Measurements from ENCODE around the gene MAP2K4.

Gene MAP2K4

GRCh38 chr17:12110906-12111305, 90.2 kb downstream of the MAP2K4 start:
- DNase-seq (ENCODE audit: low spot score) = no peak
- no peak overlapping the region for H3K4ac ChIP-seq (ENCODE audit: low read length)
- no peaks in the 10 kb centered on the region for H3K27me3 ChIP-seq (ENCODE audit: control insufficient read depth in 3 of 3, insufficient read depth in 3 of 3, low read depth in 1 of 3, low read length in 3 of 3)
- no peak overlapping the region for H3K14ac ChIP-seq (ENCODE audit: low read length)
- no peak overlapping the region for H3K4me2 ChIP-seq (ENCODE audit: insufficient read depth, low read length, poor library complexity, severe bottlenecking)
- no peaks in the 10 kb centered on the region for H3K4me1 ChIP-seq (ENCODE audit: control insufficient read depth in 2 of 2, insufficient read depth in 1 of 2, low read depth in 1 of 2, low read length in 2 of 2)
- H3K9ac ChIP-seq (ENCODE audit: low read depth, low read length, poor library complexity) = no peak overlapping the region
- H2AK5ac ChIP-seq (ENCODE audit: low read depth, low read length) = no peak overlapping the region
- no peak overlapping the region for H3K18ac ChIP-seq (ENCODE audit: low read length)
- no peak overlapping the region for H2BK120ac ChIP-seq (ENCODE audit: low read depth, low read length)
- H4K8ac ChIP-seq (ENCODE audit: low read depth, low read length) = no peak overlapping the region
- peaks cover 12 to 63% of the 10 kb centered on the region in 2 donors for H3K36me3 ChIP-seq (replicated peaks in 1 of 2; ENCODE audit: control insufficient read depth in 2 of 2, insufficient read depth in 2 of 2, low read length in 2 of 2)
- WGBS, 2 donors (ENCODE audit: extremely low coverage in 2 of 2, insufficient read length in 2 of 2, insufficient replicate concordance in 1 of 2) = no CpG with 5 or more reads among the region's 2 CpGs
- H3K79me1 ChIP-seq (ENCODE audit: low read depth, low read length) = no peaks in the 10 kb centered on the region
- H3K27ac ChIP-seq (replicated peaks; ENCODE audit: low read length) = no peak overlapping the region
- no peak overlapping the region for H2BK5ac ChIP-seq (ENCODE audit: low read length)
- no peak overlapping the region for H2BK15ac ChIP-seq (ENCODE audit: low read length)
- no peak overlapping the region for H2BK12ac ChIP-seq (ENCODE audit: low read length)
- no peak overlapping the region for H2AFZ ChIP-seq (ENCODE audit: low read length)
- H3K9me3 ChIP-seq (replicated peaks in 1 of 2; ENCODE audit: control insufficient read depth in 2 of 2, insufficient read depth in 1 of 2, low read depth in 1 of 2, low read length in 2 of 2) = no peaks in the 10 kb centered on the region
- H4K91ac ChIP-seq (ENCODE audit: low read depth, low read length, poor library complexity) = no peak overlapping the region
- no peak overlapping the region for H3K4me3 ChIP-seq (ENCODE audit: low read length in 2 of 2)
- no peak overlapping the region for H3K23ac ChIP-seq (ENCODE audit: low read depth, low read length, poor library complexity)

DNA sequence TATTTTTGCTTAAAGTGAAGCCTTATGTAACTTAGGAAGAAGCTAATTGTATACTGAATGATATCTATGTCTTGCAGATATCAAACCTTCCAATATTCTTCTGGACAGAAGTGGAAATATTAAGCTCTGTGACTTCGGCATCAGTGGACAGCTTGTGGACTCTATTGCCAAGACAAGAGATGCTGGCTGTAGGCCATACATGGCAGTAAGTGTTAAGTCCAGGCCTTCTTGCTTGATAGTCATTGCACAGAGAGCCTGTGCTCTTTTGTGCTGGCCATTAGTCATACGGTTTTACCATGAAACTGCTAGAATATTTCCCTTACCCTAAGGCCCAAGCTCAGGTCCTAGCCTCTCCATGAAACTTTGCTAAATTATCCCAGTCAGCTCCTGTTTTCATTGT, 92.5 kb downstream of the MAP2K4 start:
- Histone ChIP-seq H3K27ac (replicated peaks; ENCODE audit: low read length) (no peak overlapping the region), H3K4ac (ENCODE audit: low read length) (no peak overlapping the region), H3K23ac (ENCODE audit: low read depth, low read length, poor library complexity) (no peak overlapping the region), H3K9me3 (replicated peaks in 1 of 2; ENCODE audit: control insufficient read depth in 2 of 2, insufficient read depth in 1 of 2, low read depth in 1 of 2, low read length in 2 of 2) (no peaks in the 10 kb centered on the region), H3K18ac (ENCODE audit: low read length) (no peak overlapping the region), H4K8ac (ENCODE audit: low read depth, low read length) (no peak overlapping the region), H3K4me2 (ENCODE audit: insufficient read depth, low read length, poor library complexity, severe bottlenecking) (no peak overlapping the region), H3K79me1 (ENCODE audit: low read depth, low read length) (no peaks in the 10 kb centered on the region), H3K36me3 (replicated peaks in 1 of 2; ENCODE audit: control insufficient read depth in 2 of 2, insufficient read depth in 2 of 2, low read length in 2 of 2) (peaks cover 12 to 78% of the 10 kb centered on the region in 2 donors), H2BK120ac (ENCODE audit: low read depth, low read length) (no peak overlapping the region), H2BK15ac (ENCODE audit: low read length) (no peak overlapping the region), H3K4me1 (ENCODE audit: control insufficient read depth in 2 of 2, insufficient read depth in 1 of 2, low read depth in 1 of 2, low read length in 2 of 2) (no peaks in the 10 kb centered on the region), H2AK5ac (ENCODE audit: low read depth, low read length) (no peak overlapping the region), H3K4me3 (ENCODE audit: low read length in 2 of 2) (no peak overlapping the region), H2BK12ac (ENCODE audit: low read length) (no peak overlapping the region), H2AFZ (ENCODE audit: low read length) (no peak overlapping the region), H3K27me3 (ENCODE audit: control insufficient read depth in 3 of 3, insufficient read depth in 3 of 3, low read depth in 1 of 3, low read length in 3 of 3) (no peaks in the 10 kb centered on the region), H2BK5ac (ENCODE audit: low read length) (no peak overlapping the region), H4K91ac (ENCODE audit: low read depth, low read length, poor library complexity) (no peak overlapping the region), H3K9ac (ENCODE audit: low read depth, low read length, poor library complexity) (no peak overlapping the region), H3K14ac (ENCODE audit: low read length) (no peak overlapping the region)
- no peak for DNase-seq (ENCODE audit: low spot score)
- no CpG with 5 or more reads among the region's 2 CpGs for WGBS, 2 donors (ENCODE audit: extremely low coverage in 2 of 2, insufficient read length in 2 of 2, insufficient replicate concordance in 1 of 2)

GRCh38 chr17:12114686-12115418, 94.2 kb downstream of the MAP2K4 start:
- H3K79me1 ChIP-seq (ENCODE audit: low read depth, low read length) = no peaks in the 10 kb centered on the region
- no CpG with 5 or more reads among the region's 3 CpGs for WGBS, 2 donors (ENCODE audit: extremely low coverage in 2 of 2, insufficient read length in 2 of 2, insufficient replicate concordance in 1 of 2)
- H3K9ac ChIP-seq (ENCODE audit: low read depth, low read length, poor library complexity) = no peak overlapping the region
- H4K91ac ChIP-seq (ENCODE audit: low read depth, low read length, poor library complexity) = no peak overlapping the region
- H2BK120ac ChIP-seq (ENCODE audit: low read depth, low read length) = no peak overlapping the region
- no peak overlapping the region for H3K14ac ChIP-seq (ENCODE audit: low read length)
- H3K36me3 ChIP-seq (replicated peaks in 1 of 2; ENCODE audit: control insufficient read depth in 2 of 2, insufficient read depth in 2 of 2, low read length in 2 of 2) = peaks cover 11 to 92% of the 10 kb centered on the region in 2 donors
- no peaks in the 10 kb centered on the region for H3K27me3 ChIP-seq (ENCODE audit: control insufficient read depth in 3 of 3, insufficient read depth in 3 of 3, low read depth in 1 of 3, low read length in 3 of 3)
- H3K27ac ChIP-seq (replicated peaks; ENCODE audit: low read length) = no peak overlapping the region
- no peaks in the 10 kb centered on the region for H3K4me1 ChIP-seq (ENCODE audit: control insufficient read depth in 2 of 2, insufficient read depth in 1 of 2, low read depth in 1 of 2, low read length in 2 of 2)
- H2BK5ac ChIP-seq (ENCODE audit: low read length) = no peak overlapping the region
- peaks cover 0 to 6% of the 10 kb centered on the region in 2 donors for H3K9me3 ChIP-seq (replicated peaks in 1 of 2; ENCODE audit: control insufficient read depth in 2 of 2, insufficient read depth in 1 of 2, low read depth in 1 of 2, low read length in 2 of 2)
- no peak overlapping the region for H4K8ac ChIP-seq (ENCODE audit: low read depth, low read length)
- no peak overlapping the region for H2AFZ ChIP-seq (ENCODE audit: low read length)
- no peak overlapping the region for H3K18ac ChIP-seq (ENCODE audit: low read length)
- H2BK15ac ChIP-seq (ENCODE audit: low read length) = no peak overlapping the region
- DNase-seq (ENCODE audit: low spot score) = no peak
- H3K4me2 ChIP-seq (ENCODE audit: insufficient read depth, low read length, poor library complexity, severe bottlenecking) = no peak overlapping the region
- no peak overlapping the region for H2BK12ac ChIP-seq (ENCODE audit: low read length)
- H3K4ac ChIP-seq (ENCODE audit: low read length) = no peak overlapping the region
- H2AK5ac ChIP-seq (ENCODE audit: low read depth, low read length) = no peak overlapping the region
- H3K23ac ChIP-seq (ENCODE audit: low read depth, low read length, poor library complexity) = no peak overlapping the region
- H3K4me3 ChIP-seq (ENCODE audit: low read length in 2 of 2) = no peak overlapping the region

GRCh38 chr17:12116143-12116542, 95.5 kb downstream of the MAP2K4 start:
- no peak overlapping the region for H2BK5ac ChIP-seq (ENCODE audit: low read length)
- H3K27ac ChIP-seq (replicated peaks; ENCODE audit: low read length) = no peak overlapping the region
- no peak overlapping the region for H4K91ac ChIP-seq (ENCODE audit: low read depth, low read length, poor library complexity)
- no peak overlapping the region for H3K9ac ChIP-seq (ENCODE audit: low read depth, low read length, poor library complexity)
- no peak overlapping the region for H2AFZ ChIP-seq (ENCODE audit: low read length)
- H2BK15ac ChIP-seq (ENCODE audit: low read length) = no peak overlapping the region
- no peaks in the 10 kb centered on the region for H3K4me1 ChIP-seq (ENCODE audit: control insufficient read depth in 2 of 2, insufficient read depth in 1 of 2, low read depth in 1 of 2, low read length in 2 of 2)
- no peaks in the 10 kb centered on the region for H3K79me1 ChIP-seq (ENCODE audit: low read depth, low read length)
- H2AK5ac ChIP-seq (ENCODE audit: low read depth, low read length) = no peak overlapping the region
- DNase-seq (ENCODE audit: low spot score) = no peak
- H2BK120ac ChIP-seq (ENCODE audit: low read depth, low read length) = no peak overlapping the region
- H3K9me3 ChIP-seq (replicated peaks in 1 of 2; ENCODE audit: control insufficient read depth in 2 of 2, insufficient read depth in 1 of 2, low read depth in 1 of 2, low read length in 2 of 2) = peaks cover 0 to 6% of the 10 kb centered on the region in 2 donors
- H3K27me3 ChIP-seq (ENCODE audit: control insufficient read depth in 3 of 3, insufficient read depth in 3 of 3, low read depth in 1 of 3, low read length in 3 of 3) = no peaks in the 10 kb centered on the region
- no peak overlapping the region for H4K8ac ChIP-seq (ENCODE audit: low read depth, low read length)
- no peak overlapping the region for H3K23ac ChIP-seq (ENCODE audit: low read depth, low read length, poor library complexity)
- H3K4me2 ChIP-seq (ENCODE audit: insufficient read depth, low read length, poor library complexity, severe bottlenecking) = no peak overlapping the region
- H3K4ac ChIP-seq (ENCODE audit: low read length) = no peak overlapping the region
- H3K14ac ChIP-seq (ENCODE audit: low read length) = no peak overlapping the region
- H3K18ac ChIP-seq (ENCODE audit: low read length) = no peak overlapping the region
- H3K4me3 ChIP-seq (ENCODE audit: low read length in 2 of 2) = no peak overlapping the region
- H2BK12ac ChIP-seq (ENCODE audit: low read length) = no peak overlapping the region
- peaks cover 11 to 86% of the 10 kb centered on the region in 2 donors for H3K36me3 ChIP-seq (replicated peaks in 1 of 2; ENCODE audit: control insufficient read depth in 2 of 2, insufficient read depth in 2 of 2, low read length in 2 of 2)
